SK-N-SH treated with all-trans-retinoic acid at 6 μM for 48 hours (cell line): ENCODE measurements around the gene AGPAT4.

Source experiments
- ATAC-seq: fragments of 200-7000 bp; cut with Tn5 transposase; 3 replicates; pipeline ENCODE4 v1.9.1; 2020; ENCODE audit warnings: mild to moderate bottlenecking, moderate library complexity
- ARNTL ChIP-seq: fragments of 450-650 bp; formaldehyde crosslinking; IDR thresholded peaks from 2 replicates; pipeline ENCODE4 v1.5.0; 2020; ENCODE audit warnings: low read depth, mild to moderate bottlenecking, moderate library complexity, borderline replicate concordance
- BACH2 ChIP-seq: fragments of 250-450 bp; sonication (Bioruptor Pico); IDR thresholded peaks from 2 replicates; pipeline ENCODE4 v1.9.0; 2021; ENCODE audit warnings: mild to moderate bottlenecking, borderline replicate concordance
- CREB5 ChIP-seq: fragments of 250-450 bp; sonication (Bioruptor Pico); IDR thresholded peaks from 2 replicates; pipeline ENCODE4 v1.5.1; 2020; ENCODE audit warnings: low read depth, mild to moderate bottlenecking, moderate library complexity
- CSDC2 ChIP-seq: fragments of 250-450 bp; sonication (Bioruptor Pico); IDR thresholded peaks from 2 replicates; pipeline ENCODE4 v1.5.0; 2020; ENCODE audit warnings: mild to moderate bottlenecking, moderate library complexity
- CSRNP3 ChIP-seq: fragments of 250-450 bp; sonication (Bioruptor Pico); IDR thresholded peaks from 2 replicates; pipeline ENCODE4 v1.5.1; 2021; ENCODE audit warnings: mild to moderate bottlenecking, moderate library complexity
- ESRRG ChIP-seq: fragments of 250-450 bp; sonication (Bioruptor Pico); IDR thresholded peaks from 2 replicates; pipeline ENCODE4 v1.6.1; 2021; ENCODE audit warnings: mild to moderate bottlenecking
- GLIS3 ChIP-seq: fragments of 250-450 bp; sonication (Bioruptor Pico); IDR thresholded peaks from 2 replicates; pipeline ENCODE4 v1.5.0; 2020; ENCODE audit warnings: mild to moderate bottlenecking, moderate library complexity
- ISL1 ChIP-seq: fragments of 250-450 bp; sonication (Bioruptor Pico); IDR thresholded peaks from 2 replicates; pipeline ENCODE4 v2.1.2; 2022; ENCODE audit warnings: mild to moderate bottlenecking, moderate library complexity
- OSR1 ChIP-seq: fragments of 250-450 bp; sonication (Bioruptor Pico); IDR thresholded peaks from 2 replicates; pipeline ENCODE4 v1.8.0; 2022; ENCODE audit warnings: moderate library complexity, mild to moderate bottlenecking, inconsistent platforms
- POU6F1 ChIP-seq: fragments of 250-450 bp; sonication (Bioruptor Pico); IDR thresholded peaks from 2 replicates; pipeline ENCODE4 v1.8.0; 2021; ENCODE audit warnings: low read depth, mild to moderate bottlenecking, moderate library complexity, borderline replicate concordance
- PPARA ChIP-seq: fragments of 250-450 bp; sonication (Bioruptor Pico); IDR thresholded peaks from 2 replicates; pipeline ENCODE4 v1.5.0; 2020; ENCODE audit warnings: mild to moderate bottlenecking, borderline replicate concordance
- RARB ChIP-seq: fragments of 250-450 bp; sonication (Bioruptor Pico); IDR thresholded peaks from 2 replicates; pipeline ENCODE4 v1.8.0; 2021; ENCODE audit warnings: mild to moderate bottlenecking, moderate library complexity
- SNAI2 ChIP-seq: fragments of 250-450 bp; sonication (Bioruptor Pico); IDR thresholded peaks from 2 replicates; pipeline ENCODE4 v1.5.0; 2020; ENCODE audit warnings: mild to moderate bottlenecking, moderate library complexity
- TCF4 ChIP-seq: fragments of 250-450 bp; sonication (Bioruptor Pico); IDR thresholded peaks from 2 replicates; pipeline ENCODE4 v1.8.0; 2021; ENCODE audit warnings: mild to moderate bottlenecking, moderate library complexity, borderline replicate concordance
- TOX ChIP-seq: fragments of 250-450 bp; sonication (Bioruptor Pico); IDR thresholded peaks from 2 replicates; pipeline ENCODE4 v1.8.0; 2021; ENCODE audit warnings: mild to moderate bottlenecking, moderate library complexity, borderline replicate concordance
- ZC3H10 ChIP-seq: fragments of 250-450 bp; sonication (Bioruptor Pico); IDR thresholded peaks from 2 replicates; pipeline ENCODE4 v1.5.1; 2021; ENCODE audit warnings: mild to moderate bottlenecking, moderate library complexity
- ZFP3 ChIP-seq: fragments of 250-450 bp; sonication (Bioruptor Pico); IDR thresholded peaks from 2 replicates; pipeline ENCODE4 v1.5.0; 2020; ENCODE audit warnings: mild to moderate bottlenecking, moderate library complexity
- ZFP30 ChIP-seq: fragments of 450-650 bp; formaldehyde crosslinking; IDR thresholded peaks from 2 replicates; pipeline ENCODE4 v1.5.0; 2022; ENCODE audit warnings: mild to moderate bottlenecking, moderate library complexity
- ZNF565 ChIP-seq: fragments of 450-650 bp; formaldehyde crosslinking; conservative IDR thresholded peaks from 2 replicates; pipeline ENCODE4 v1.5.0; 2020; ENCODE audit warnings: low read depth, mild to moderate bottlenecking, moderate library complexity
- ZNF70 ChIP-seq: fragments of 450-650 bp; formaldehyde crosslinking; IDR thresholded peaks from 2 replicates; pipeline ENCODE4 v1.5.0; 2020; ENCODE audit warnings: mild to moderate bottlenecking, moderate library complexity
- ZNF8 ChIP-seq: fragments of 450-650 bp; formaldehyde crosslinking; IDR thresholded peaks from 2 replicates; pipeline ENCODE4 v1.5.0; 2020; ENCODE audit warnings: mild to moderate bottlenecking, moderate library complexity

Gene AGPAT4

GRCh38 chr6:161169035-161169434 lies 104.8 kb downstream of the AGPAT4 start:
- no peak for TF ChIP-seq ZC3H10 (CRISPR knock-in tag)
- peak; percentile 29 for ATAC-seq

GRCh38 chr6:161168281-161168891 lies 105.5 kb downstream of the AGPAT4 start:
- peak; percentile 82 for ATAC-seq
- TF ChIP-seq ZFP3 (CRISPR knock-in tag): peak; percentile 45; the same call in 1 of the 2 replicates
- TF ChIP-seq ZC3H10 (CRISPR knock-in tag): no peak
- TF ChIP-seq ZFP30 (CRISPR knock-in tag): no peak
- no peak for TF ChIP-seq RARB
- no peak for TF ChIP-seq GLIS3 (CRISPR knock-in tag)
- no peak for TF ChIP-seq ZNF8 (CRISPR knock-in tag)
- TF ChIP-seq TCF4: no peak
- peak; percentile 63; the same call in 1 of the 2 replicates for TF ChIP-seq ISL1 (CRISPR knock-in tag)
- TF ChIP-seq CSDC2 (CRISPR knock-in tag): 0 out of 2 replicates have a peak, but pooled peaks have one; percentile 67
- TF ChIP-seq ZNF565 (CRISPR knock-in tag): no peak
- no peak for TF ChIP-seq CSRNP3
- no peak for TF ChIP-seq SNAI2 (CRISPR knock-in tag)
- 0 out of 2 replicates have a peak, but pooled peaks have one; percentile 7 for TF ChIP-seq TOX (CRISPR knock-in tag)
- peak; percentile 59; the same call in 1 of the 2 replicates for TF ChIP-seq CREB5 (CRISPR knock-in tag)
- TF ChIP-seq ESRRG: no peak

GRCh38 chr6:161166677-161167076 lies 107.2 kb downstream of the AGPAT4 start:
- TF ChIP-seq ZC3H10 (CRISPR knock-in tag): no peak
- TF ChIP-seq ISL1 (CRISPR knock-in tag): no peak
- no peak for TF ChIP-seq BACH2
- no peak for ATAC-seq

- no peak for ATAC-seq
- TF ChIP-seq SNAI2 (CRISPR knock-in tag) (no peak), PPARA (CRISPR knock-in tag) (no peak), ZNF8 (CRISPR knock-in tag) (no peak), ISL1 (CRISPR knock-in tag) (no peak), TOX (CRISPR knock-in tag) (no peak), BACH2 (no peak), ZFP30 (CRISPR knock-in tag) (no peak), ZC3H10 (CRISPR knock-in tag) (no peak), CREB5 (CRISPR knock-in tag) (no peak)
Observed at GRCh38 chr6:161166176-161166575, 107.7 kb downstream of the AGPAT4 start.

- ATAC-seq: no peak
- TF ChIP-seq ARNTL (no peak), ISL1 (CRISPR knock-in tag) (no peak), ZNF70 (CRISPR knock-in tag) (no peak), OSR1 (CRISPR knock-in tag) (no peak), CSRNP3 (no peak), GLIS3 (CRISPR knock-in tag) (no peak), ZNF8 (CRISPR knock-in tag) (no peak), SNAI2 (CRISPR knock-in tag) (no peak), POU6F1 (CRISPR knock-in tag) (no peak), BACH2 (no peak), ZFP30 (CRISPR knock-in tag) (no peak), PPARA (CRISPR knock-in tag) (no peak), TOX (CRISPR knock-in tag) (no peak), CREB5 (CRISPR knock-in tag) (no peak)
Observed at GRCh38 chr6:161164182-161164625, 109.7 kb downstream of the AGPAT4 start.
